ENCODE measurements around the gene CPEB3.

- TF ChIP-seq REST (IDR thresholded peaks at IDR 0.05; ENCODE audit: insufficient read depth in 1 of 2, low read depth in 2 of 2, low read length in 2 of 2) (no peak), POLR2AphosphoS5 (IDR thresholded peaks at IDR 0.05; ENCODE audit: low read depth, low read length) (no peak), SIN3A (IDR thresholded peaks at IDR 0.05; ENCODE audit: borderline replicate concordance, insufficient read depth, low read length) (no peak), TAF1 (IDR thresholded peaks at IDR 0.05; ENCODE audit: borderline replicate concordance, insufficient read depth, low read length) (no peak)
These were observed 182.8 kb downstream of the CPEB3 start for GRCh38 chr10:92108120-92108519.
